ENCODE measurements around the gene CPT1C.
A peak's percentile ranks its signal among the peaks of the same experiment; 100 is the strongest.
"Not testable (repeated sequence)": the region's sequence is repeated elsewhere in the genome, so short reads cannot be mapped to it uniquely, and the experiment has no call there.

The CPT1C gene

DNA sequence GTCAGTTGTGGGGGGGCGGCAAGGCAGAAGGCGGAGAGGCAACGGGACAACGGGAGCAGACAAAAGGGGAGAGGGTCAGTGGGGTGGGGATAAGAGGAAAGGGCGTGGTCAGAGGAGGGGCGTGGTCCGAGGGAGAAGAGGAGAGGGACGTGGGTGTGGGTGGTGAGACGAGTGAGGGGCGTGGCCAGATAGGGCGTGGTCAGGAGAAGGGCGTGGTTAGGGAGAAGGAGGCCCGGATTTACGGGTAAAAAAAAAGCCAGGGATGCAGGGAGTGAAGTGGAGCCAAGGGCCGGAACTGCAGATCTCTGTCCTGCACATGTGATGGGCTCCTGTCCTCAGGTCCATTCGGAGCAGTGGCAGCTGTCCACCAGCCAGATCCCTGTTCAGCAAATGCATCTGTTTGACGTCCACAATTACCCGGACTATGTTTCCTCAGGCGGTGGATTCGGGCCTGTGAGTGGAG is 21.5 kb downstream of the CPT1C start:
- no peak for DNase-seq

DNA sequence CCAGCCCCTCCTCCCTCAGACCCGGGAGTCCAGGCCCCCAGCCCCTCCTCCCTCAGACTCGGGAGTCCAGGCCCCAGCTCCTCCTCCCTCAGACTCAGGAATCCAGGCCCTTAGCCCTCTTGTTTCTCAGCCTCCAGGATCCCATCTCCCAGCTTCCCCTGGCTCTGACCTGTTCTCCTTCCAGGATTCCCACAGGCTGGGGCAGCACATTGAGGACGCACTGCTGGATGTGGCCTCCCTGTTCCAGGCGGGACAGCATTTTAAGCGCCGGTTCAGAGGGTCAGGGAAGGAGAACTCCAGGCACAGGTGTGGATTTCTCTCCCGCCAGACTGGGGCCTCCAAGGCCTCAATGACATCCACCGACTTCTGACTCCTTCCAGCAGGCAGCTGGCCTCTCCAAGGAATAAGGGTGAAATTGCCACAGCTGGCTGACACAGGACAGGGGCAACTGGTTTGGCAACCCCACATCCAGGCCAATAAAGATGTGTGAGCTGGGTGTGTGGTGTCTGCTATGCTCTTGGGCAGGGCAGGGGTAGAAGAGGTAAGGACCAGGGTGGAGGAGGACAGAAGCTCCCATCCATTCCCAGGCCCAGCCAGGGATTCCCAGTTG is 22.4 kb downstream of the CPT1C start:
- no peak for DNase-seq

DNA sequence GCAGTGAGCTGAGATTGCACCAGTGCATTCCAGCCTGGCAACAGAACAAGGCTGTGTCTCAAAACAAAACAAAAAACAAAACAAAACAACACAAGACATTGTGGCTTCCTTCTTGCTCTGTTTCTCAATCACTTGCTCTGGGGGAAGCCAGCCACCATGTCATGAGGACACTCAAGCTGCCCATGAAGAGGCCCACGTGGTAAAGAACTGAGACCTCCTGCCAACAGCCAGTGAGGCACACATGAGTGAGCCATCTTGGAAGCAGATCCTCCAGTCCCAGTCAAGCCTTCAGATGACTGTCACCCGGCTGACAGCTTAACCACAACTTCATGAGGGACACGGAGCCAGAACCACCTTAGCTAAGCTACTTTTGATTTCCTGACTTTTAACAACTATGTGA is 25.2 kb downstream of the CPT1C start:
- DNase-seq, result no peak

DNA sequence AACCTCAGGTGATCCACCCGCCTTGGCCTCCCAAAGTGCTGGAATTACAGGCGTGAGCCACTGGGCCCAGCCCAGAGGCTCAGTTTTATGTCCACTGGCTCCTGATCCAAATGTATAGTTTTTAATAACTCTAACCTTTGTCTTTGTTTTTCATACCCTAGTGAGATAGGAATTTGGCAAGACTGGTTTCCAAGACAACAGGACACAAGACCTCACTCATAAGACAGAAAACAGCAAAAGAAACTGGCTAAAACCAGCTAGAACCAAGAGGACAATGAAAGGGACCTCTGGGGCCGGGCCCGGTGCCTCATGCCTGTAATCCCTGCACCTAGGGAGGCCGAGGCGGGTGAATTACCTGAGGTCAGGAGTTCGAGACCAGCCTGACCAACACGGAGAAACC is 27.6 kb downstream of the CPT1C start:
- DNase-seq, result no peak

DNA sequence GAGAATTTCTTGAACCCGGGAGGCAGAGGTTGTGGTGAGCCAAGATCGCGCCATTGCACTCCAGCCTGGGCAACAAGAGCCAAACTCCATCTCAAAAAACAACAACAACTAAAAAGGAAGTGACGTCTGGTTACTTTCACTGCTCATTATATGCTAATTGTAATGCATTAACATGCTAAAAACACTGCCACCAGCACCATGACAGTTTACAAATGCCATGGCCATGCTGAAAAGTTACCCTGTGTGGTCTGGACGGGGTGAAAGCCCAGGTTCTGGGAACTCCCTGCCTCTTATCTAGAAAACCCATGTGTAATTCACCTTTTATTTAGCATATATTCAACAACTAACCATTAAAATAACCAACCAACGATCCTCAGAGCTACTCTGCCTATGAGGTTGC is 28.1 kb downstream of the CPT1C start:
- no peak for DNase-seq

DNA sequence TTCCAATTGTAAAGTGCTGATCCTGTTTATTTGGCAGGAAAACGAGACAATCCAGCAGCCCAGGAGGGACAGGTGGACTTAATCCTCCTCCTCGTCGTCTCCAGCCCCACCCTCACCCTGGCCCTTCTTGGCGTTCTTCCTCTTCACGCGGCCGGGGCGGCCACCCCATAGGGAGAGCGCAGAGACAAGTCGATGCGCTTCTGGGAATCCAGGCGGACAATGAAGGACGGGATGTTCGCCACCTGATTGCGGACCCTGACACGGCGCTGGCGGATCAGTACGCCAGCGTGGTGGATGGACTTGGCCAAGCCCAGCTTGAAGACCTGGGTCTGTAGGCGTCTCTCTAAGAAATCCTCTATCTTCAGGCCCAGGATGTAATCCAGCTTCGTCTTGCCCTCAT is 28.5 kb downstream of the CPT1C start:
- not testable (repeated sequence) for DNase-seq

DNA sequence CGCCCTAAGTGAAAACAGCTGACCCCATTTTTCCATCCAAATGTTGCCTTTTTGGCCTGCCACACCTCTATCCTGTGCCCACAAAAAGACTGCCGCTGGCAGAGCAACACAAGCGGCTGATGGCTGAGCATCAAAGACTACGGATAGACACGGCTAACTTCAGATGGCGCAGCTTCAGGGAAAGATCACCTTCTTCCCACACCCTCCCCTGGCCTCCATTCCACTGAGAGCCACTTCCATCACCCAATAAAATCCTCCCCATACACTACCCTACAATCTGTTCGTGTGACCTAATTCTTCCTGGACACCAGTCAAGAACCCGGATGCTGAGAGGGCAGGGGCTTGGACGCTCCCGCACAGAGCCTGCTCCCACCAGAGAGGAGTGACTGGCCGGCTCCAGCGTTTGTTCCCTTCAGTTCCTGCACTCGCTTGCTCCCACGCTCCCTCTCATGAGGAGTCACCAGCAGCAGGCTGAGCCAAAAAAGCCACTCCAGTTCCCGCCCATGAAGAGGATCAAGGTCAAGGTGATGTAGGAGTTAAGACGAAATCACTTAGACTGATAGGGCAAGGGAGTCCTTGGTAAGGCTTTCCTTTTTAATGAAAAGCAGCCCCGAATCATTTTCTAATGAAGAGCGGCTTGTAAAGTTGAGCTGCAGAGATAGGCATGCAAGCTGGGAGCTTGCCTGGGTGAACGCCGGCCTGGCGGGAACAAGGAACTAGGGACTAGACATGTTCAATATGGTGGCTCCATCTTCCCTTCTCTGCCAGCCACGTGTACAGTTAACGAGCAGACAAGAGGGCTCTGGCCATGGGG is 36.5 kb downstream of the CPT1C start:
- DNase-seq, result no peak

DNA sequence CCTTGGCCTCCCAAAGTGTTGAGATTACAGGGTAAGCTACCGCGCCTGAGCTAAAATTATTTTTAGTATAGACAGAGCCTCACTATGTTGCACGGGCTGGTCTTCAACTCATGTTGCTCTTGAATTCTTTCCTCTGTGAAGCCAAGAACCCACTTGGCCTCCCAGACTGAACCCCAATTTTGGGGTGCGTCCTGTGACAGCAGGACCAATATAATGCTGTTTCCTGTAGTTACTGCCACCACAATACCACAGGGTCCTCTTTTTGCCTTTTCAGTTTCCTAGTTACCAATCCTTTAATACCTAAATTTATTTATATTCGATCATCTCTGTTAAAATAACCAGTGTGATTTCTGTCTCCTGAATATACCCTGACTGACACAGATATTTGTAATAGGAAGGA is 39.2 kb downstream of the CPT1C start:
- DNase-seq, result peak in 1 of 2 experiments; percentile 16

DNA sequence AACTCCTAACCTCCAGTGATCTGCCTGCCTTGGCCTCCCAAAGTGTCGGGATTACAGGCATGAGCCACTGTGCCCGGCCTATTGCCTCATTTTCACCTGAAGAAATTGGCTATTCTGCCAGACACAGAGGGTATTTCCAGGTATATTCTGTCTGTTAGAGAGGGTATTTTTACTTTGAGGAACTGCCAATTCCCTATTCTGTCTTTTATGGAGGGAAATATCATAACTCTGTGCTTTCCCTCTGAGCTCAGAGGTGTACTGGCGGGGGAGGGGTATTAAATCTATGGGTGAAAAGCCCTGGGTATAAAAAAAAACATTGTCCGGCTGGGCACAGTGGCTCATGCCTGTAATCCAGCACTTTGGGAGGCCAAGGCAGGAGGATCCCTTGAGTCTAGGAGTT is 47.4 kb downstream of the CPT1C start:
- no peak for DNase-seq

DNA sequence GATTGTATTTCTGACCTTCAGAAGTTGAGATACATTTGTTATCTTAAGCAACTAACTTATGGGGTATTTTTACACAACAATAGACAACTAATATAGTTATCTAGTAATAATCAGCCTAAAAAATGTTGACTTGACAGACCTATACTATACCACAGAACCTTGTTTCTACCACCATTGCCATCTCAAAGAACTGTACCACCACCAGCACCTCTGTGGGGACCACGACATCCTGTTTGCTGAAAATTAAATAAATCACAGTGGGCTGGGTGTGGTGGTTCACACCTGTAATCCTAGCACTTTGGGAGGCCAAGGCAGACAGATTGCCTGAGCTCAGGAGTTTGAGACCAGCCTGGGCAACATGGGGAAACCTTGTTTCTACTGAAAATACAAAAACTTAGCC is 48.2 kb downstream of the CPT1C start:
- no peak for DNase-seq

DNA sequence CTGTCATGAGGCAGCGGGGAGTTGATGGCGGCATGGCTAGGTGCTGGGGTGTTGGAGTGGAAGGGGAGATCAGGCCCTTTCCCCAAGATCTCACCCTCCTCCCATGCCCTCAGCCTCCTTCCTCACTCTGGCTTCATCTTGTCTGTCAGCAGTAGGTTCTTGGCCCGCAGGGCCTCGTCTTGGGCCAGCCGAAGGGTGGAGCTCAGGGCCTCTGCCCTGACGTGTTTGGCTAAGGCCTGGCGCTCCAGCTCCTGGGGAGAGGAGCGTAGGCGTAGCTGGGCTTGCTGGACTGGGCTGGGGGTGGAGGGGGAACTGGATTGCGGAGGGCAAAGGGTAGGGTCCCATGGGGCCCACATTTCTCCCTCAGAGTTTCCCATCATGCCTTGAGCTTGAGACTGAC is 49.0 kb downstream of the CPT1C start:
- DNase-seq, result no peak

DNA sequence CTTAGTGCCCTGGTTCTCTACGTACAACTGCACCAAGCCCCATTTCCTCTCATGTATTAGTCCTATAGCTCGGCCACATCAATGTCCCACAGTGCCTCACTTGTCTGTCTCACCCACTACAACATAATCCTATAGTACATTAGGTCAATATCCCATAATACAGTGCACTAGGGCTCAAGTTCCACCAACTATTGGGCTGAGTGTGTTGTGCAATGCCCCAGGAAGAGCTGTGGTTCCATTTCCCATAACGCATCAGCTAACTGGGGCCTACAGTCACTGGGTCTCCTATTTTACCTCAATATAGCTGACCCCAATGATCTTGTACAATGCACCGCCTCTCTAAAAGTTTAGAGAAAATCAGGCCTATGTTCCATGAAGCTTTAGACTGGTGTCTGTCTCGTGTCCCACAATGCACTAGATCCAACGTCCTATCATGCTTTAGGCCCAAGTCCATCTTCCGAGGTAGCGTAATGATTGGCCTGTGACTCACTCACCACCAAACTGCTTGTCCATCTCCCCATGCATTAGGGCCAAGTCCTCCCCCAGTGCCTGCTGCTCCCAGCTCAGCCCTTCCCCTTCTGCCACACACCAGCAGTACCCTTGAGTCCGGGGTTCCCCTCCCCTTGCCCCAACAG is 50.4 kb downstream of the CPT1C start:
- DNase-seq, result no peak

DNA sequence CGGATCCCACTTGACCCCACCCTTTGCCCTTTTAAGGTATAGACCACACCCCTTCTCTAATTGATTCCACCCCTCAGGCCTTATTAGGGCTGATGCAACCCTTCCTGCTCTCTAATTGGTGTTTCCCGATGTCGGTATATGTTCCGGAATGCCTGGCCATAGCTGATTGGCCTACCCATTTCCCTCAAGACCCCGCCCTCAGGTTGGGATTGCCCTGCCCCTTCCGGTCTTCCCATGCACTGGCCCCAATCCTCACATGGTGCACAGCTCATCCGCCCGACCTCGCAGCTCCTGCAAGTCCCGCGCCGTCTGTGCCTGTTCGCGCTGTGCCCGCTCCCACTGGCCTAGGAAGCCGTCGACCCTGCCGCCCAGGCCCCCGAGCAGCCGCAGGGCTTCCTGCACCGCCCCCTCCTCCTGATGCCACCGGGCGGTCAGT is 54.0 kb downstream of the CPT1C start:
- DNase-seq, result no peak

DNA sequence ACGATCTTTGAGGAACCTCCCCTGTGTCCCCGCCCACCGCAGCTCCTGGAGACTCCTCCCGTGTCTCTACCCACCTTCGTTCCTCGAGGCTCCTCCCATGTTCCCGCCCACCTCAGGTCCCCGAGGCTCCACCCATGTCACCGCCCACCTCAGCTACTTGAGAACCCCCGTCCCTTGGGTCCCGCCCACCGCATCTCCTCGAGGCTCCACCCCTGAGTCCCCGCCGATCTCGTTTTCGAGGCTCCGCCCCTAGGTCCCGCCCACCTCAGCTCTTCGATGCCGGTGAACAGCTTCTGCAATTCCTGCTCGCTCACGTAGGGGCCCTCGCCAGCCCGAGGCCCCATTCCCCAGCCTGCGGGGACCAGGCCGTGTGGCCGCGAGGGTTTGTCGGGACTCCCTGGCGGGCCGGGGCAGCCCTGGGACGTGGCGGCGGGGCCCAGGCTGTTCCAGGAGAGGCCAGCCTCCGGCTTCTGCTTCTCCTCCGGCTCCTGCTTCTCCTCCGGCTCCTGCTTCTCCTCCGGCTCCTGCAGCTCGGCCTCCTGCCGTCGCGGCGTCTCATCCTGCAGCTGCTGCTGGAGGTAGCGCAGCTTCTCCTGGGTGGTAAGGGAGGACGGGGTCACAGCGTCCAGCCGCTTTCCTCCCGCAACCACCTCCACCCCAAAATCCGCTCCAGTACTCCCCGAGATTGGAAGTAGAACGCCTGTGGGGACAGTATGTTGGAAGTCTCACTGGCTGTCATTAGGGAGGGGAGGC is 55.5 kb downstream of the CPT1C start:
- DNase-seq, result no peak

DNA sequence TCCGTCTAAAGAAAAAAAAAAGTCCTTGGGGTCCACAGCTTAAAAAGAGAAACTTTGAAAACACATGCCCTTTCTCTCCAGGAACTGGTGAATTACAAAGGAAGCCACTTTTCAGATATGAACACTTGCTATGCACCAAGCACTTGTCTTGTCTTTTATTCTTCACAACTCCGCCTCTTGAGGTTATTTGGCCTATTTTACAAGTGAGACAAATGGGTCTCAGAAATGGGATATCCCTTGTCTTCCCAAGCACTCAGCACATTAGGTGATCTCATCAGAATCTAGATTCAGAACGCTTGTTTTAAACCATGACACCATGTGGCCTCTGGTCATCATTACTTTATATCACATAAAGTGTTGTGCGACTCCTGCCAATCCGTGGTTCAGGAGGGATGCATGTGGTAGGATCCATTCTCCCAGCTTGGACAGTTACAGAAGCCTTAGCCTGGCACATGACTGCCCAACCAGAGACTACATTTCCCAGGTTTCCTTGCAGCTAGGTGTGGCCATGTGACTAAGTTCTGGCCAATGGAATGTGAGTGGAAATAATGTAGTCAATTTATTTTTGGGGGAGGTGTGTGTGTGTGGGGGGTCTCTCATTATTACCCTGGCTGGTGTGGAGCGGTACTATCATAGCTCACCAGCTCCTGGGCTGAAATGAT is 58.3 kb downstream of the CPT1C start:
- DNase-seq, result no peak

DNA sequence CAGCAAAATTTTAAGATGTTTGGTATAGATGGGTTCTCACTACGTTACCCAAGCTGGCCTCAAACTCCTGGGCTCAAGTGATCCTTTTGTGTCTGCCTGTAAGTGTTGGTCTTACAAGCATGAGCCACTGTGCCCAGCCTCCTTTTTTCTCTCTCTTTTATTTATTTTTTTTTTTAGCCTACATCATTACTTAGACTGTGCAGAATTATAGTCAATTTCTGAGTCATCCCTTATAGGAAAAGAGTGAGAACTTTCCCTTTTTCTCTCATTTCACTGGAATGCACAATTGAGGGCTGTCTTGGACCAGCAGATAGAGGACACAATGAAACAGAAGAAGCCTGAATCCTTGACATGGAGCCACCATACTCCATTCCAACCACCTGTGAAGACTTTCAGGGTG is 58.9 kb downstream of the CPT1C start:
- no peak for DNase-seq

DNA sequence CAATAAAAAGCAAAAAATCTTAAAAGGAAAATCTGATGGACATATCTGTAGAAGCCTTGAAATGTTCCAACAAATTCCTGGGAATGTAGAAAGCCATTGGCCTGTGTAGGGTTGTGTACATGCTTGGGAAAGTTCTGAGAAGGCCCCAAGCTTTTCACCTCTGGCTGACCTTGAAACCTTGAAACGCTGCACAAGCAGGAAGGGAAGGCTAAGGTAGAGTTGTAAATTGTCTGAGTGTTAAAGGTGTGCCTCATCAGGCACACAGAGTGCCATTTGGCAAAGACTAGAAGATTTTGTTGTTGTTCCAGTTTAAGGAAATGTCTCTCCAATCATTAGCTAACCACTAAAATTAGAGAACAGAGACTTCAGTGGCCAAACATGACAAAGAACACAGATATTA is 61.8 kb downstream of the CPT1C start:
- no peak for DNase-seq

DNA sequence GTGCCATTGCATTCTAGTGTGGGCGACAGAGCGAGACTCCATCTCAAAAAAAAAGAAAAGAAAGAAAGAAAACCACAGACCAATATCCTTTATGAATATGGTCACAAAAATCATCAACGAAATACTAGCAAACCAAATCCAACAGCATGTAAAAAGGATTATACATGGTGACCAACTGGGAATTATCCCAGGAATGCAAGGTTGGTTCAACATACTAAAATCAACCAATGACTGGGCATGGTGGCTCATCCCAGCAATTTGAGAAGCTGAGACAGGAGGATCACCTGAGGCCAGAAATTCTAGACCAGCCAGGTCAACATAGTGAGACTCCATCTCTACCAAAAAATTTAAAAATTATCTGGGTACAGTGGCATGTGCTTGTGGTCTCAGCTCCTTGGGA is 65.0 kb downstream of the CPT1C start:
- no peak for DNase-seq

DNA sequence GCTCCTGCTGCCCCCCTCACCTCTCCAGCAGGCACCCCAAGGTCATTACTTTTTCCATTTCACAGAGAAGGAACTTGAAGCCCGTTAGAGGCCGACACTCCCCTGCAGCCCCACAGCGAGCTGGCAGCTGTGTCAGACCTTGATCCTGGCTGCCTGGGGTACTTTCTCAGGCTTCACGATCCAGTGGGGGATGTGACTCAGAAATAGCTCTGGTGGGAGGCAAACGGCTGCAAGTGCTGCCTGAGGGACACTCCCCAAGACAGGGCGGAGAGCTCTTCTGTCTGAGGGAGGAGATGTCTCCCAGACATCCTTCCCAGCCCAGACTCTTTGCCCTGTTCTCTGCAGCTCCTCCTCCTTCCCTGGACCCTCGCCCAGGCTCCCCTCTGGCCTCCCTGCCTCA is 67.4 kb downstream of the CPT1C start:
- DNase-seq, result no peak

DNA sequence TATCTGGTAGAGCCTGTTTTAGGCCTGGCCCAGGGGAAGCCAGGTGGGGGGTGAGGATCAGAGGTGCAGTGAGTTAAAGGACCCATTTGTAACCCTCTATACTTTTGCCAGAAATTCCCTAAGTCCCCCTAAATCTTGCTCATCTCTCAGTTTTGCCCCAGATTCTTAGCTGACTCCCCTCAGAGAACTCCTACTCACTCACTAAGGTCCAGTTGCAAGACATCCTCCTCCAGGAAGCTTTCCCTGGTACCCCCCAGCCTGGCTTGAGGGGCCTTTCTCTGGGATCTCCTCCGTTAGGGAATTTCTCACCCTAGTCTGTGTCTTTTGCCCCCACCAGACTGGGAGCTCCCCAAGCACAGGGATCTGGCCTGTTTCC is 70.3 kb downstream of the CPT1C start:
- DNase-seq, result no peak

DNA sequence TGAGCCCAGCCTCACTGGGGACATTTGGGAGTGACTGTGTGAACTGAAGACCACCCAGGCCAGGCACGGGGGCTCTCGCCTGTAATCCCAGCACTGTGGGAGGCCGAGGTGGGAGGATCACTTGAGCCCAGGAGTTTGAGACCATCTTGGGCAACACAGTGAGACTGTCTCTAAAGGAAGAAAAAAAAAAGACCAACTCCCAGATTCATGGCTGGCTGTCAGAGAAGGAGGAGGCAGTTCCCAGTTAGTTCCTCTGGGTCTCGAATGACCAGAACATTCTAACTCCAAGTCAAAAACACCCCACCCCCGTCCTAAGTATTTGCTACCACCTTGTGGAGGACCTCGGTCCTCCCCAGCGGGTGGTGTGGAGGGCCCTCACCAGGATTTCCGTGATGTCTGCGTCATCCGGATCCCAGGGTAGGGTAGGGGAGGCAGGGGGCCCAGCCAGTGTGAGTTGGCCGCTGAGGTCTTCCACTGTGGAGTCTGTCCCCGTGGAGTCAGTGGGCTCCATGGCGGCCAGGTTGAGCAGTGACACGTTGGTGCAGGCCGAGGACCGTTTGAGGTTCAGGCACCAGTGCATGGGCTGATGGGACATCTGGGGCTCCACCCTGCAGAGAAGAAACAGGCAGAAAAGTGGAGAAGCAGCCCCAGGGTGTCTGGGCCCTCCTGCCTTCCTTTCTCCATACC is 70.9 kb downstream of the CPT1C start:
- no peak for DNase-seq

DNA sequence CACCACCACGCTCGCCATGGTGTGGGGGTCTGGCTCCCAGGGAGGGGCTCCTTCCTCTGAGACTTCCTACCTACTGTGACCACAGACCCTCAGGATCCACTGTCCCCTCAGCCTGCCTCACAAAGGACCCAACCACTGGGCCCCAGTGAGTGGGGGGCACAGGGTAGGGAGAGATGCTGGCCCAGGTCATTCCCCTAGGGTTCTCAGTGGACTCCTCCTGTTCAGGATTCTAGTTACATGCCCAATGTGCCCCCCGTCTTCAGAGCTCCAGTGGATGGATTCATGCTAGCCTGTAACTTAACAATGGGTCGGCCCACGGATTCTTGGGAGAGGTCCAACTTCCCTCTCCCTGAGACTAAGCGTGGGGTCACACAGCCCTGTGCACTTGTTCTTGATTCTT is 72.3 kb downstream of the CPT1C start, which contains the start of gene TSKS:
TSKS (minus strand) TSS at position 77 of the 400 bp plus-strand sequence; CDS start at position 18, 59 bp downstream.
- DNase-seq, result no peak
